Ovary (tissue), 9 donors: ENCODE data around the gene CST3. TPM values are rescaled to one million over a fixed set of nuclear protein-coding genes. Genes with fewer than 3 reads are reported as not detected.

ENCODE experiments used
- DNase-seq, 5 donors: peaks; one replicate each; pipeline ENCODE4 v3.0.0-alpha.2; 2019 to 2020
- H3K27ac ChIP-seq, 2 donors: fragments of 200-600 bp; one replicate each; pipeline versions ENCODE4 v1.5.1 to v1.8.0; 2019 to 2022
- H3K27me3 ChIP-seq: fragments of 200-600 bp; one replicate; pipeline ENCODE4 v1.8.0; 2022
- H3K36me3 ChIP-seq: fragments of 200-600 bp; sonication (generic); one replicate; pipeline ENCODE4 v1.5.1; 2019
- H3K4me1 ChIP-seq: one replicate; pipeline ENCODE4 v1.8.1; 2013; ENCODE audit warnings: mild to moderate bottlenecking, moderate library complexity; ENCODE audit not compliant: insufficient read depth
- H3K4me3 ChIP-seq: fragments of 200-600 bp; sonication (generic); one replicate; pipeline ENCODE4 v1.5.1; 2017
- H3K9me3 ChIP-seq, 2 donors: fragments of 200-600 bp in 1 of 2; sonication (generic) in 1 of 2; one replicate each; pipeline versions ENCODE4 v1.5.1 to v1.8.1; 2013 to 2019; ENCODE audit warnings: mild to moderate bottlenecking in 1 of 2, moderate library complexity in 1 of 2
- EP300 ChIP-seq: sonication (generic); formaldehyde crosslinking; IDR thresholded peaks from one replicate; pipeline ENCODE4 v1.6.1; 2017; ENCODE audit warnings: antibody characterized with exemption
- POLR2A ChIP-seq: fragments of 450-650 bp; IDR thresholded peaks from one replicate; pipeline ENCODE4 v1.6.1; 2017; ENCODE audit warnings: antibody characterized with exemption, mild to moderate bottlenecking, moderate library complexity
- WGBS, 3 donors: extraction: QIAGEN DNeasy Blood & Tissue Kit in 1 of 3; methylation state at CpG; one replicate each; pipeline versions ENCODE4 v1.1.5 to v1.1.7; 2013 to 2017; 5-methylcytosine and 5-hydroxymethylcytosine counted together
- intact Hi-C, 4 donors: fragments of 100-400 bp; cut with DNase I; formaldehyde crosslinking; loops; one replicate each; pipeline versions ENCODE4 v1.11.0 to v1.15.1; 2022 to 2023
- polyA plus RNA-seq, 2 donors: library from polyadenylated mRNA; stranded (reverse); fragments of 200-250 nt in 1 of 2; fragments of 350-450 nt in 1 of 2; fragmentation: Illumina TruSeq in 1 of 2; extraction: RNeasy Lipid Tissue Mini Kit (QIAGEN cat#74804) in 1 of 2; gene quantifications; one replicate each; pipeline ENCODE4 v1.2.3, GENCODE V29; 2013 to 2014
- total RNA-seq, 7 donors: library from RNA; depleted of rRNA in 2 of 7; stranded (reverse); fragments of >200 nt in 2 of 7; fragmentation: NEBNext Ultra II Directional in 3 of 7; extraction: Animal tissue kit (Norgen Biotek cat#: 25700) in 3 of 7; gene quantifications; one replicate each; pipeline versions ENCODE4 v1.1.0 to v1.2.4, GENCODE V29; 2016 to 2023
- TF ChIP-seq, protein P1 (sequence below), 3 donors: fragments of 450-650 bp in 2 of 3; fragments of 200-600 bp in 1 of 3; IDR thresholded peaks; one replicate each; pipeline versions ENCODE4 v1.5.1 to v1.8.0; 2016 to 2022; ENCODE audit warnings: antibody characterized with exemption in 3 of 3, mild to moderate bottlenecking in 1 of 3
- donor health status: DM: no; HTN: no; CAD: no; lungs with moderate emphysema.
- donor health status: DM: no; HTN: no; CAD: no.
- donor health status: Bipolar disorder and iron deficiency.
- donor health status: DM: yes; HTN: yes; CAD: no.
- donor health status: DM: no; HTN: no; CAD: no.
- donor health status: DM: yes; HTN: yes; CAD: no.

CST3 gene
- total and polyA plus RNA-seq, 9 donors, result 317 to 889 (median 404) TPM

DNA sequence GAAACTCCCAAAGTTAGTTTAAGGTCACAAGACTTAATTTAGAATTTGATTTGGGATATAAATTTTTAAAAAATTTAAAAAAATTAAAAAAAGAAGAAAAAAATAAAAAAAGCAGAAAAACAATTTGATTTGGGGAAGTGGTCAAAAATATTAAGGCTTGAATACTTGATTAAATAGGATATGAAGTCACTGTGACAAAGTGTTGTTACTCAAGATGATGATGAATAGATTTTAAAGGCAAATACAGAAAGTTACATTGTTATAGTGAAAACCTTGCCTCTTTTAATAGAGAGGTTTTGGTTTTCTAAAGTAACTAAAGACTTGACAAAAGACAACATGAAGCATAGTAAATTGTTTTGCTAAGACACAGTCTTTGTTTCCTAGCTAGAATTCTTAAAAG lies 39.3 kb downstream of the CST3 start:
- TF ChIP-seq, protein P1, sequence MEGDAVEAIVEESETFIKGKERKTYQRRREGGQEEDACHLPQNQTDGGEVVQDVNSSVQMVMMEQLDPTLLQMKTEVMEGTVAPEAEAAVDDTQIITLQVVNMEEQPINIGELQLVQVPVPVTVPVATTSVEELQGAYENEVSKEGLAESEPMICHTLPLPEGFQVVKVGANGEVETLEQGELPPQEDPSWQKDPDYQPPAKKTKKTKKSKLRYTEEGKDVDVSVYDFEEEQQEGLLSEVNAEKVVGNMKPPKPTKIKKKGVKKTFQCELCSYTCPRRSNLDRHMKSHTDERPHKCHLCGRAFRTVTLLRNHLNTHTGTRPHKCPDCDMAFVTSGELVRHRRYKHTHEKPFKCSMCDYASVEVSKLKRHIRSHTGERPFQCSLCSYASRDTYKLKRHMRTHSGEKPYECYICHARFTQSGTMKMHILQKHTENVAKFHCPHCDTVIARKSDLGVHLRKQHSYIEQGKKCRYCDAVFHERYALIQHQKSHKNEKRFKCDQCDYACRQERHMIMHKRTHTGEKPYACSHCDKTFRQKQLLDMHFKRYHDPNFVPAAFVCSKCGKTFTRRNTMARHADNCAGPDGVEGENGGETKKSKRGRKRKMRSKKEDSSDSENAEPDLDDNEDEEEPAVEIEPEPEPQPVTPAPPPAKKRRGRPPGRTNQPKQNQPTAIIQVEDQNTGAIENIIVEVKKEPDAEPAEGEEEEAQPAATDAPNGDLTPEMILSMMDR (IDR thresholded peaks at IDR 0.05), result no peak
- no peak for TF ChIP-seq EP300
- TF ChIP-seq POLR2A, result no peak
- no peaks in the 10 kb centered on the region for H3K27me3 ChIP-seq

DNA sequence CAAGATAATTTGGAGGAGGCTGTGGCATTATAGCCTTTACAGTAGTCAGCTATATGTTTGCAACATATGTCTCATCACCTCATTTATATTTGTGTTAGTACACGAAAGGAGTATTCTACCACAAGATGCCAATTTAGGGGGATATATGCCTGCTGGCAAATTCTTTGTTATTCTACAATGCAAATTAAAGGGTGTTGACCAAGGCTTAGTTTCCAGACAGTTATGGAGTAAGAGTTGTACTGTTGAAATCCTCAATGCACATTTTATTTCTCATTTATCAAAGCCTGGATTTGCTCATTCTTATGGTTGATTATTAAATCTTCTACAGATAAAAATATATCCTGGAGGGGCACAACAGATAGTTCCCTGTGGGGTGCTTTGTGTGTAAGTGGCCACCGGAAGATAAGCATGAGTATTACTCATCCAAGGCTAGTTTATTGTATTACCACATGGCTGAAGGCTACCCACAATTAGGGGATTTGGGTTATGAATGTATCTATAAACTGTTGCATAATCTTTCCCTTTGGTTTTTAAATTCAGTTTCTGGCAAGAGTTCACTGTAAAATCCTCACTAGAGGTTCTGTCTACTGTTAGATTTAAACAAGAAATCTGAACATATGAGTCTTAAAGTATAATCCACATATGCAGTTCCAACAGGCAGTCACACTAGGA lies 41.0 kb downstream of the CST3 start:
- no peaks in the 10 kb centered on the region for H3K4me1 ChIP-seq
- H3K27ac ChIP-seq, result no peak overlapping the region
- H3K36me3 ChIP-seq, result no peaks in the 10 kb centered on the region
- H3K4me3 ChIP-seq, result no peak overlapping the region
- 41 to 49% (median 42%) methylated on average over 2 of the region's 2 CpGs for WGBS, 3 donors
- DNase-seq, result no peak
- no peak for TF ChIP-seq POLR2A
- TF ChIP-seq EP300, result no peak
- TF ChIP-seq, protein P1 (IDR thresholded peaks at IDR 0.05), result no peak
- H3K9me3 ChIP-seq, result no peaks in the 10 kb centered on the region
- intact Hi-C loops, result no loop called here
- H3K27me3 ChIP-seq, result no peaks in the 10 kb centered on the region

More for the DNA sequence above, 39.3 kb downstream of the CST3 start:
- Histone ChIP-seq H3K27ac (no peak overlapping the region), H3K4me1 (no peaks in the 10 kb centered on the region), H3K36me3 (no peaks in the 10 kb centered on the region), H3K9me3 (no peaks in the 10 kb centered on the region), H3K4me3 (no peak overlapping the region)
- no peak for DNase-seq
- intact Hi-C loops, result no loop called here

GRCh38 chr20:23595941-23596340 lies 41.8 kb downstream of the CST3 start:
- TF ChIP-seq, protein P1 (IDR thresholded peaks at IDR 0.05), result no peak
- TF ChIP-seq EP300 (no peak), POLR2A (no peak)
- WGBS, 3 donors, result 52 to 63% (median 61%) methylated on average over 1 of the region's 1 CpG
- no peak overlapping the region for H3K4me3 ChIP-seq
- intact Hi-C loops, result no loop called here
- H3K27ac ChIP-seq, result no peak overlapping the region
- H3K36me3 ChIP-seq, result no peaks in the 10 kb centered on the region
- H3K27me3 ChIP-seq, result no peaks in the 10 kb centered on the region
- no peak for DNase-seq
- H3K9me3 ChIP-seq, result no peaks in the 10 kb centered on the region
- H3K4me1 ChIP-seq, result no peaks in the 10 kb centered on the region

GRCh38 chr20:23588434-23589403 lies 49.0 kb downstream of the CST3 start:
- no peak for DNase-seq
- Histone ChIP-seq H3K9me3 (no peaks in the 10 kb centered on the region), H3K27ac (no peak overlapping the region), H3K27me3 (no peaks in the 10 kb centered on the region), H3K4me3 (no peak overlapping the region), H3K36me3 (no peaks in the 10 kb centered on the region), H3K4me1 (no peaks in the 10 kb centered on the region)
- intact Hi-C loops, result no loop called here
- 87 to 89% (median 88%) methylated on average over 10 of the region's 10 CpGs for WGBS, 3 donors
- TF ChIP-seq EP300, result no peak
- TF ChIP-seq, protein P1 (IDR thresholded peaks at IDR 0.05), result no peak
- no peak for TF ChIP-seq POLR2A
